ENCODE data around the gene TGFB2.

DNA sequence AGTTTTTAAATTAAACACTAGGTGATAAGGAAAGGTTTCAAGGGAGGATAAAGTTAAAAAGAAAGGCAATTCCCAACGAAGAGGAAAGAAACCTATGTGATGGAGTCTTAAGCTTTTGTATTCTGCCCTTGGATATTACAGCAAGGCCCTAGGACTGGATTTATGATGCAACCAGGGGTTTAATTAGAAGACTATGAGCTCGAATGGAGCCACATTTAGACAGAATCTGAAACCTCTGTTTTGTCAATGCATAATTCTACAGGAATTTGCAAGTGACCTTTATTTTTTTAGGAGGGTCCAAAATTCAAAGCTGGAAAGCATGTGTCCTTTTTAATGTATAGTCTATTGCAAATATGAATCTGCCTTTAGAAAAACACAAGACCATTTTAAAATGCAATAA lies 37.9 kb downstream of the TGFB2 start:
- no peak for TF ChIP-seq POLR2AphosphoS2 (conservative IDR thresholded peaks at IDR 0.05; ENCODE audit: low read length)
- no peak for TF ChIP-seq ZFP36 (IDR thresholded peaks at IDR 0.05; ENCODE audit: borderline replicate concordance, partially characterized antibody)
- TF ChIP-seq, protein P1, sequence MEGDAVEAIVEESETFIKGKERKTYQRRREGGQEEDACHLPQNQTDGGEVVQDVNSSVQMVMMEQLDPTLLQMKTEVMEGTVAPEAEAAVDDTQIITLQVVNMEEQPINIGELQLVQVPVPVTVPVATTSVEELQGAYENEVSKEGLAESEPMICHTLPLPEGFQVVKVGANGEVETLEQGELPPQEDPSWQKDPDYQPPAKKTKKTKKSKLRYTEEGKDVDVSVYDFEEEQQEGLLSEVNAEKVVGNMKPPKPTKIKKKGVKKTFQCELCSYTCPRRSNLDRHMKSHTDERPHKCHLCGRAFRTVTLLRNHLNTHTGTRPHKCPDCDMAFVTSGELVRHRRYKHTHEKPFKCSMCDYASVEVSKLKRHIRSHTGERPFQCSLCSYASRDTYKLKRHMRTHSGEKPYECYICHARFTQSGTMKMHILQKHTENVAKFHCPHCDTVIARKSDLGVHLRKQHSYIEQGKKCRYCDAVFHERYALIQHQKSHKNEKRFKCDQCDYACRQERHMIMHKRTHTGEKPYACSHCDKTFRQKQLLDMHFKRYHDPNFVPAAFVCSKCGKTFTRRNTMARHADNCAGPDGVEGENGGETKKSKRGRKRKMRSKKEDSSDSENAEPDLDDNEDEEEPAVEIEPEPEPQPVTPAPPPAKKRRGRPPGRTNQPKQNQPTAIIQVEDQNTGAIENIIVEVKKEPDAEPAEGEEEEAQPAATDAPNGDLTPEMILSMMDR (IDR thresholded peaks at IDR 0.05) = no peak
- TF ChIP-seq, protein P2, sequence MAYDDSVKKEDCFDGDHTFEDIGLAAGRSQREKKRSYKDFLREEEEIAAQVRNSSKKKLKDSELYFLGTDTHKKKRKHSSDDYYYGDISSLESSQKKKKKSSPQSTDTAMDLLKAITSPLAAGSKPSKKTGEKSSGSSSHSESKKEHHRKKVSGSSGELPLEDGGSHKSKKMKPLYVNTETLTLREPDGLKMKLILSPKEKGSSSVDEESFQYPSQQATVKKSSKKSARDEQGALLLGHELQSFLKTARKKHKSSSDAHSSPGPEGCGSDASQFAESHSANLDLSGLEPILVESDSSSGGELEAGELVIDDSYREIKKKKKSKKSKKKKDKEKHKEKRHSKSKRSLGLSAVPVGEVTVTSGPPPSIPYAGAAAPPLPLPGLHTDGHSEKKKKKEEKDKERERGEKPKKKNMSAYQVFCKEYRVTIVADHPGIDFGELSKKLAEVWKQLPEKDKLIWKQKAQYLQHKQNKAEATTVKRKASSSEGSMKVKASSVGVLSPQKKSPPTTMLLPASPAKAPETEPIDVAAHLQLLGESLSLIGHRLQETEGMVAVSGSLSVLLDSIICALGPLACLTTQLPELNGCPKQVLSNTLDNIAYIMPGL (CRISPR knock-in tag; IDR thresholded peaks at IDR 0.05; ENCODE audit: borderline replicate concordance) = no peak
